ENCODE measurements around the gene AGMAT. TPM values are rescaled to one million over a fixed set of nuclear protein-coding genes. Genes with fewer than 3 reads are reported as not detected.
A peak's percentile ranks its signal among the peaks of the same experiment; 100 is the strongest.

The AGMAT gene
- total and polyA plus RNA-seq, 9 of the 15 experiments (the other 6 are each of a cell fraction or from before 2014, with no cell fraction given) = not detected

DNA sequence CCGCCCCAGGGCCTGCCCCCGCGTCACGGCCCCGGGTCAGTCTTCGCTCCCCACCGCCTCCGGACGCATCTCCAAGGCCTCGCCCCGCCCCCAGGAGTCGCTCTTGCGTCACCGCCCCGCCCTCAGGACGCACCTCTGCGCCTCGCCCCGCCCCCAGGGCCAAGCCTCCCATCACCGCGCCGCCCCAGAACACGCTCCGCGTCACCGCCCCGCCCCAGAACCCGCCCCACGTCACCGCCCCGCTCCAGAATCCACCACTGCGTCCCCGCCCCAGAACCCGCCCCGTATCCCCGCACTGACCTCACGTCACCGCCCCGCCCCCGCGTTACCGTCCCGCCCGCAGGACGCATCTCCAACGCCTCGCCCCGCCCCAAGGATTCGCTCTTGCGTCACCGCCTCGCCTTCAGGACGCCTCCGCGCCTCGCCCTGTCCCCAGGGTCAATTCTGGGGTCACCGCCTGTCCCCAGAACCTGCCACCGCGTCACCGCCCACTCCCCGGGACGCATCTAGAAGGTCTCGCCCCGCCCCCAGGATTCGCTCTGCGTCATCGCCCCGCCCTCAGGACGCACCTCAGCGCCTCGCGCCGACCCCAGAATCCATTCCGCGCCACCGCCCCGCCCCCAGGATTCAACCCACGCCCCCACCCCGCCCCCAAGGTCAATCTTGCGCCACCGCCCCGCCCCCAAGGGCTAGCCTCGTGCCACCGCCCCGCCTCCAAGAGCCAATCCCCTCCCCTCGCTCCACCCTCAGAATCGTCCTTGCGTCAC lies 60.4 kb downstream of the AGMAT start (continued):
- TF ChIP-seq, protein P1, sequence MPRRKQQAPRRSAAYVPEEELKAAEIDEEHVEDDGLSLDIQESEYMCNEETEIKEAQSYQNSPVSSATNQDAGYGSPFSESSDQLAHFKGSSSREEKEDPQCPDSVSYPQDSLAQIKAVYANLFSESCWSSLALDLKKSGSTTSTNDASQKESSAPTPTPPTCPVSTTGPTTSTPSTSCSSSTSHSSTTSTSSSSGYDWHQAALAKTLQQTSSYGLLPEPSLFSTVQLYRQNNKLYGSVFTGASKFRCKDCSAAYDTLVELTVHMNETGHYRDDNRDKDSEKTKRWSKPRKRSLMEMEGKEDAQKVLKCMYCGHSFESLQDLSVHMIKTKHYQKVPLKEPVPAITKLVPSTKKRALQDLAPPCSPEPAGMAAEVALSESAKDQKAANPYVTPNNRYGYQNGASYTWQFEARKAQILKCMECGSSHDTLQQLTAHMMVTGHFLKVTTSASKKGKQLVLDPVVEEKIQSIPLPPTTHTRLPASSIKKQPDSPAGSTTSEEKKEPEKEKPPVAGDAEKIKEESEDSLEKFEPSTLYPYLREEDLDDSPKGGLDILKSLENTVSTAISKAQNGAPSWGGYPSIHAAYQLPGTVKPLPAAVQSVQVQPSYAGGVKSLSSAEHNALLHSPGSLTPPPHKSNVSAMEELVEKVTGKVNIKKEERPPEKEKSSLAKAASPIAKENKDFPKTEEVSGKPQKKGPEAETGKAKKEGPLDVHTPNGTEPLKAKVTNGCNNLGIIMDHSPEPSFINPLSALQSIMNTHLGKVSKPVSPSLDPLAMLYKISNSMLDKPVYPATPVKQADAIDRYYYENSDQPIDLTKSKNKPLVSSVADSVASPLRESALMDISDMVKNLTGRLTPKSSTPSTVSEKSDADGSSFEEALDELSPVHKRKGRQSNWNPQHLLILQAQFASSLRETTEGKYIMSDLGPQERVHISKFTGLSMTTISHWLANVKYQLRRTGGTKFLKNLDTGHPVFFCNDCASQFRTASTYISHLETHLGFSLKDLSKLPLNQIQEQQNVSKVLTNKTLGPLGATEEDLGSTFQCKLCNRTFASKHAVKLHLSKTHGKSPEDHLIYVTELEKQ (CRISPR knock-in tag; IDR thresholded peaks at IDR 0.05) = no peak
- peak; percentile 58 for TF ChIP-seq ATF1 (CRISPR knock-in tag; IDR thresholded peaks at IDR 0.05)
- peak; percentile 65 for TF ChIP-seq ATF1 (tag; IDR thresholded peaks at IDR 0.05)
- TF ChIP-seq KLF16 (IDR thresholded peaks at IDR 0.05) = no peak
- TF ChIP-seq ETS1 (conservative IDR thresholded peaks at IDR 0.05; ENCODE audit: control insufficient read depth, low read depth, low read length) = 0 out of 2 replicates have a peak, but pooled peaks have one; percentile 24
- TF ChIP-seq ILF3 (IDR thresholded peaks at IDR 0.05; ENCODE audit: borderline replicate concordance) = no peak
- TF ChIP-seq ETV5 (CRISPR knock-in tag; IDR thresholded peaks at IDR 0.05; ENCODE audit: low read depth) = peak; percentile 3; the same call in 1 of the 2 replicates
- TF ChIP-seq MAZ (CRISPR knock-in tag; conservative IDR thresholded peaks at IDR 0.05 in 1 of 2, IDR thresholded peaks at IDR 0.05 in 1 of 2) = peak; percentile 52 to 89; a peak in 3 of 4 replicates
- TF ChIP-seq PML (IDR thresholded peaks at IDR 0.05; ENCODE audit: low read length) = no peak
- peak; percentile 45; the same call in 1 of the 2 replicates for TF ChIP-seq NCOR1 (IDR thresholded peaks at IDR 0.05)
- TF ChIP-seq TARDBP (IDR thresholded peaks at IDR 0.05) = no peak
- TF ChIP-seq OTX1 (CRISPR knock-in tag; IDR thresholded peaks at IDR 0.05) = no peak
- TF ChIP-seq HCFC1 (IDR thresholded peaks at IDR 0.05; ENCODE audit: low read depth, low read length) = peak; percentile 16; the same call in 1 of the 2 replicates
- peak; percentile 90 for TF ChIP-seq CREM (IDR thresholded peaks at IDR 0.05; ENCODE audit: low read depth)
- no peak for TF ChIP-seq NFIC (IDR thresholded peaks at IDR 0.05)
- TF ChIP-seq NR1H2 (CRISPR knock-in tag; IDR thresholded peaks at IDR 0.05) = no peak
- no peak for TF ChIP-seq CREB3 (tag; conservative IDR thresholded peaks at IDR 0.05; ENCODE audit: low read depth)
- TF ChIP-seq CREB1 (IDR thresholded peaks at IDR 0.05) = peak; percentile 91
- peak; percentile 87 for TF ChIP-seq CREB1 (CRISPR knock-in tag; IDR thresholded peaks at IDR 0.05)
- no peak for TF ChIP-seq SP2 (IDR thresholded peaks at IDR 0.05; ENCODE audit: extremely low read depth, low read depth, low read length, poor library complexity, severe bottlenecking)
- TF ChIP-seq CHD4 (IDR thresholded peaks at IDR 0.05; ENCODE audit: insufficient read depth, insufficient replicate concordance, low read depth, low read length, poor library complexity, severe bottlenecking) = no peak
- TF ChIP-seq CBFA2T3 (IDR thresholded peaks at IDR 0.05) = no peak
- TF ChIP-seq MTA3 (IDR thresholded peaks at IDR 0.05; ENCODE audit: borderline replicate concordance) = 0 out of 2 replicates have a peak, but pooled peaks have one; percentile 26
- TF ChIP-seq CBFA2T2 (conservative IDR thresholded peaks at IDR 0.05) = no peak
- TF ChIP-seq PHF8 (IDR thresholded peaks at IDR 0.05; ENCODE audit: borderline replicate concordance, low read length) = peak; percentile 30; the same call in 1 of the 2 replicates

Data from K562 (cell line).